DOHH2 (cell line): Measurements from ENCODE around the gene SOBP.

Source experiments
- EZH2phosphoT487 ChIP-seq: fragments of 200-600 bp; sonication (generic); IDR thresholded peaks from 2 replicates; pipeline ENCODE4 v1.6.1; 2017; ENCODE audit warnings: borderline replicate concordance, mild to moderate bottlenecking, antibody characterized with exemption, low read length, moderate library complexity, mixed read lengths
- TF ChIP-seq, protein P1 (sequence below): fragments of 200-600 bp; sonication (generic); IDR thresholded peaks from one replicate; pipeline ENCODE4 v1.5.1; 2014; ENCODE audit warnings: antibody characterized with exemption, mild to moderate bottlenecking, low read depth, low read length; ENCODE audit not compliant: poor library complexity, severe bottlenecking

DNA sequence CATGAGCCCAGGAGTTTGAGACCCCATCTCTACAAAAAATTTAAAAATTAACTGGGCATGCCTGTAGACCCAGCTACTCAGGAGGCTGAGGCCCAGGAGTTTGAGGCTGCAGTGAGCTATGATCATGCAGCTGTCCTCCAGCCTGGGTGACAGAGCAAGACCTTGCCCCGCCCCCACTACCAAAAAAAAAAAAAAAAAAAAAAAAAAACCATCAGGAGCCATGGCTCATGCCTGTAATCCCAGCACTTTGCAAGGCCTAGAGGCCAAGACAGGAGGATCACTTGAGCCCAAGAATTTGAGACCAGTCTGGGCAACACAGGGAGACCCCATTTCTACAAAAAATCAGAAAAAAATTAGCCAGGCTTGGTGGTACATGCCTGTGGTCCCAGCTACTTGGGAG lies 159.1 kb downstream of the SOBP start:
- TF ChIP-seq, protein P1, sequence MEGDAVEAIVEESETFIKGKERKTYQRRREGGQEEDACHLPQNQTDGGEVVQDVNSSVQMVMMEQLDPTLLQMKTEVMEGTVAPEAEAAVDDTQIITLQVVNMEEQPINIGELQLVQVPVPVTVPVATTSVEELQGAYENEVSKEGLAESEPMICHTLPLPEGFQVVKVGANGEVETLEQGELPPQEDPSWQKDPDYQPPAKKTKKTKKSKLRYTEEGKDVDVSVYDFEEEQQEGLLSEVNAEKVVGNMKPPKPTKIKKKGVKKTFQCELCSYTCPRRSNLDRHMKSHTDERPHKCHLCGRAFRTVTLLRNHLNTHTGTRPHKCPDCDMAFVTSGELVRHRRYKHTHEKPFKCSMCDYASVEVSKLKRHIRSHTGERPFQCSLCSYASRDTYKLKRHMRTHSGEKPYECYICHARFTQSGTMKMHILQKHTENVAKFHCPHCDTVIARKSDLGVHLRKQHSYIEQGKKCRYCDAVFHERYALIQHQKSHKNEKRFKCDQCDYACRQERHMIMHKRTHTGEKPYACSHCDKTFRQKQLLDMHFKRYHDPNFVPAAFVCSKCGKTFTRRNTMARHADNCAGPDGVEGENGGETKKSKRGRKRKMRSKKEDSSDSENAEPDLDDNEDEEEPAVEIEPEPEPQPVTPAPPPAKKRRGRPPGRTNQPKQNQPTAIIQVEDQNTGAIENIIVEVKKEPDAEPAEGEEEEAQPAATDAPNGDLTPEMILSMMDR = no peak
- TF ChIP-seq EZH2phosphoT487 = no peak
